ENCODE results near the gene IQSEC3.

Gene IQSEC3

DNA sequence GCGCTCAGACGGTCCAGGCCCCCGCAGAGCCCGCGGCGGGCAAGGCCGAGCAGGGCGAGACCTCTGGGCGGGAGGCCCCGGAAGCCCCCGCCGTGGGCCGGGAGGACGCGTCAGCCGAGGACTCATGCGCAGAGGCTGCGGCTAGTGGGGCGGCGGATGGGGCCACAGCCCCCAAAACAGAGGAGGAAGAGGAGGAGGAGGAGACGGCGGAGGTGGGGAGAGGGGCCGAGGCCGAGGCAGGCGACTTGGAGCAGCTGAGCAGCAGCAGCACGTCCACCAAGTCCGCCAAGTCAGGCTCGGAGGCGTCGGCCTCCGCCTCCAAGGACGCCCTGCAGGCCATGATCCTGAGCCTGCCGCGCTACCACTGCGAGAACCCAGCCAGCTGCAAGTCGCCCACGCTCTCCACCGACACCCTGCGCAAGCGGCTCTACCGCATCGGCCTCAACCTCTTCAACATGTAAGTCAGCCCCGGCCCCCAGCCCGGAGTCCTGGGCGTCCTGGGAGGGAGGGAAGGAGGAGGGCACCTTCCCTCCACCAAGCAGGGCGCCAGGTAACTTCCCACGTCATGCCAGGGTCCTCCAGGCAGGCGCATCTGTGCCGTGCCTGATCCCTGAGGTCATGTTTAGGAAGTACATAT is 72.4 kb downstream of the IQSEC3 start:
- DNase-seq (ENCODE audit: low read depth in 2 of 2), result peak; percentile 20 to 25

DNA sequence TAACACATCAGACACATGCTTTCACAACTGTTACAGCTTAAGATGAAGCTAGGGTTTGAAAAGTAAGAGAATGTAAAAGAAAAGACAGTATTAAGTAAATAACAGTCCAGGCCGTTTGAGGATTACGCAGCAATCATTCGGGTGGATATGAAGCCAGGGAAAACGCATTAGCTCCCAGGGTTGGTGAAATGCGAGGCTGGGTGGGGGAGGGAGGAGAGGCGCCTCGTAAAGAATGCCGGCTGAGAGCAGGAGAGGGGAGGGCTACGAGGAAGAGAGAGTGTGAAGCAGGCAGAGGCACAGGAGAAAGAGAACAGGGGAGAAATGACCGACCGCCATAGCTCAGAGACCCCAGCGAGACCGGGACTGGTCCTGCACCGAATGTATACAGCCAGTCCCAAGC is 73.0 kb downstream of the IQSEC3 start:
- DNase-seq (ENCODE audit: low read depth in 2 of 2), result no peak

DNA sequence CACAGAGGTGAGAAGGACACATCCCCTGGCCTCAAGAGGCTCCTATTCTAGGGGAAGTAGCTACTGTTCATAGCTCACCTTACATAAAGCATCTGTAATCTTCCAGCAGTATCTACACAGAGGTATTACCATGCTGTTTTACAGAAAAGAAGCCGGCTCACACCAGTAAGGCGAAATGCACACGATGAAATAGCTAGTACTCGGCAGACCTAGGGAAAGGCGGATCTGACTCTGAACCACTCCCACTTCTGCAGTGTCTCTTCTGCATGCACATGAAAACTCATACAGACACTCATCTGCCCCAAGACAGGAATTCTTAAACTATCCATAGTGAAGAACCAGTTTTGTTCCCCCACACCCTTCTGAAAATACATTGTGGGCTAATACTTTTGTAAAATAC is 73.6 kb downstream of the IQSEC3 start:
- DNase-seq (ENCODE audit: low read depth in 2 of 2), result no peak

DNA sequence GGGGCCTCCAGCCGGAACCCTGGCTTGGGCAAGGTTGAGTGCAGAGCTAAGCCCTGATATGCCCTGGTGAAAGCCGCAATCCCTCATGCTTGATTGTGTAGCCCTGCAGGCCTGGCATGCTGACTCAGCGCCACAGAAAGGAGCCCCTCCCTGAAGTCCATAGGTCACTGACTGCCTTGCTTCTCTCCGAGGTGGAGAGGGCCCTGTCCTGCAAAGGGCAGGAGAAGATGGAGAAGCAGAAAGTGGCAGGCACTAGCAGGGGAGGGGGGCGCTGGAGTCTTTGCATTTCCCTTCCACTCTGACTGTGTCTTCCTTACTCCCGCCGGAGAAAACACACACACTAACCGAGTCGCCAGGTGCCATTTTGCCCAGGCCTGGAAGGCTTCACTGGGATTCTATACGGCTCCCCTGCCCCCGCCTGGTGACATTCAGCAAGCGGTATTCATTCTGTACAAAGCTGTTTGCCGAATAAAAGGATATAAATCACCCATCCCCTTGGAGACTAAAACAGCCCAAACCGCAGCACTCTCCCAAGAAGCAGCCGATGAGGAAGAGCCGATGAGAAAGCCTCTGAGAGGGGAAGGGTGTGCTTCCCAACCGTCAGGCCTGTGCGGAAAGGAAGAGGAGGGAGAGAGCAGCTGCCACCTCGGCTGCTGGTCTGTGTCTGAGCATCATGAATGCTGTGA is 77.5 kb downstream of the IQSEC3 start:
- no peak for DNase-seq (ENCODE audit: low read depth in 2 of 2)

DNA sequence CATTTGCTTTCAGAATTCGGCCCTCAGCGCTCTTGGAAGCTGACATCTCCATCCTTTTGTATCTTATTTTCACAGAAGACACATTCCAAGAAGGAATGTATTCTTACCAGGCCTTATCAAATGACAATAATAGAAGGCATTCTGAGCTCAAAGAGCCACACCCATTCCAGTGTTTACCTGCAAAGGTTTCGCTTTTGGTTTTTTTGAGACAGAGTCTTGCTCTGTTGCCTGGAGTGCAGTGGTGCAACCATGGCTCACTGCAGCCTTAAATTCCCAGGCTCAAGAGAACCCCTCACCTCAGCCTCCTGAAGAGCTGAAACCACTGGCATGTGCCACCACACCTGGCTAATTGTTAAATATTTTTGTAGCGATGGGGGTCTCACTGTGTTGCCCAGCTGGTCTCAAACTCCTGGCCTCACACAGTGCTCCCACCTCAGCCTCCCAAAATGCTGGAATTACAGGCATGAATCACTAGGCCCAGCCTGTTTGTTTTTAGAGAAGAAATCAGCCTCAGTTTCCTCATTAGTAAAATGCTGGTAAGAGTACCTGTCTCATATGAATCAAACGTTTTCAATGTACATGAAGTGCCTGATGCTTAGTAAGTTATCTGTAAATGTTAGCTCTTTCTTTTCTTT is 78.2 kb downstream of the IQSEC3 start:
- DNase-seq (ENCODE audit: low read depth in 2 of 2), result no peak

DNA sequence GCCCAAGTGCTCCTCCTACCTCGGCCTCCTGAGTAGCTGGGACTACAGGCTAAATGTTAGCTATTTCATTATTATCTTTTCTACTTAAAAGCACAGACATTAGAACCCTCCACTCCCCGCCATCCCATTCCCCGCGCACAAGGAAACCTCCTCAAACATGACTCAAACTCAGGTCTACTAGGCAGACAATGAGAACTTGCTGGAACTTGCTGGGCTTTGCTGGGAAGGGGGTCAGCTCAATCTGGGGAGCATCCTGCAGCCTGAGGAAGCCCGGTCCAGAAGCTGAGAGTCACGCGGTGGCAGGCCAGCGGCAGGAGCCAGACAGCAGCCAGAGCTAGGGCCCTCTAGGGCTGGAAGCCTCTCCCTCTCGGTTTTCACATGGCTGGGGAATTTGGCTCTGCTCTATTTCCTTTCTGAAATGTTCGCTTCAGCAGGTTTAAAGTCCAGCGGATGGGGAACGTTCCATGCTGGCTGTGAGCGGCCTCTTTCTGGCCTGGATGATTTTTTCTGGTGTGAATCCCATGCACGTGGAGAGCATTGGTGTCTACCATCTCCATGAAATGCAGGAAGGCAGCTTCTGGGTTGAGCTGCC is 78.9 kb downstream of the IQSEC3 start:
- DNase-seq (ENCODE audit: low read depth in 2 of 2), result no peak

DNA sequence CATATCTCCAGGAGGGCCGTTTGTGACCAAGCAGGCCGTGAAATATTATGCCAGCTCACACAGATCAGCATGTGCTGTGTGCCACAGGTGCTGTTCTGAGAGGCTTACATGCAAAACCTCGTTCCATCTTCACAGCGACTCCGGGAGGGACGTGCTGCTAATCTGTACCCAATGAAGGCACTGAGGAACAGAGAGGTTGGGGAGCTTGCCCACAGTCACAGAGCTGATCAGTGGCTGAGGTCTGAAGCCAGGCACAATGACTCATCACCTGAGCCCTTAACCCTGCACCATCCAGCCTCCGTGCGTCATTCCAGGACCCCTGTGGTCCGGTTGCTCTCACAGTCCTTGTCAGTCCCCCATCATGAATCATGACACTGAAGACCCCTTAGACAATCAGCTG is 80.7 kb downstream of the IQSEC3 start:
- no peak for DNase-seq (ENCODE audit: low read depth in 2 of 2)

DNA sequence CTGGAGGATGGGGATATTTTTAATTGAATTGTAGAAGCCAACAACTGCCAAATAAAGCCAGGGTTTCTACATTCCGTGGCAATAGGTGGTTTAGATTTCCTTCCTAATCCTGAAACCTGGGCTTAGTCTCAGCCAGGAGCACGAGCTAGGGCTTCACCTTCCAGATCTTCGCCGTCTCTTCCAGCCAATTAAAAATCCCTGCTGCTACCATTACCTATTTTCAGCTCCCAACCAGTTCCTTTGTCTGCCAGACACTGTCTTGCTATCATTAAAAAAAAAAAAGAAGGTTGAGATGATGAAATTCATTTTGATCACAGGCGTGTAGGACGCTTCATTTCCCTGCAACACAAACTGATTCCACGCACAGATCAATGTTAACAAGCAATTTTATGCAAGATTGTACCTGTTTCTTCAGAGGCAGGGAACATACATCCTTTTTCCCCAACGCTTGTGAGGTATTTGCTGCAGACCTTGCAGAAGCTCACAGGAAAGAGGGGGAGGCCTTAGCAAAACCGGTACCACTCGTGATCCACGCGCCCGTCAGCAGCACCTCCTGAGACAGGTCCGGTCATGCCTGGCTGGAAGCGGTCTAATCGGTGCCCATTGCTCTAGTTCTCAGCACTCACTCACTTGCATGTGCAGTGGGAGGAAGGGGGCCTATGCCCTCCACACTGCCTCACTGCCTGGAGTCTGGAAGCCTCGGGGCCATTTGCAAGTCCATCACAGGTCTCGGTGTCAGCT is 82.3 kb downstream of the IQSEC3 start:
- no peak for DNase-seq (ENCODE audit: low read depth in 2 of 2)

DNA sequence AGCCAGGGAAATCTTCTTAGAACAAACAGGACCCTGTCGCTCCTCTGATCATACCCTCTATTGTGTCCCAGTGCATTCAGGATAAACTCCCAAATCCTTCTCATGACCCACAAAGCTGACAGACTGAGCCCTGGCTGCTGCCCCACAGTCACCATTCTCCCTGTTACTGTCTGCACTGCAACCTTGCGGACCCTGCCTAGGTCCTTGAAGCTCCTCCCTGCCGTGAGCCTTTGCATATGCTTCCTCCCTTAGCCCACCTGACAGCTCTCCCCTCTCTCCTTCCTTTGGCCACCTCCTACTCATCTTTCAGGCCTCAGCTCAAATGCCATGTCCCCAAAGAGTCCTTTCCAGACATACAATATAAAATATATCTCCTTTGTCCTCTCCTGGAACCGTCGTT is 85.0 kb downstream of the IQSEC3 start:
- DNase-seq (ENCODE audit: low read depth in 2 of 2), result no peak

DNA sequence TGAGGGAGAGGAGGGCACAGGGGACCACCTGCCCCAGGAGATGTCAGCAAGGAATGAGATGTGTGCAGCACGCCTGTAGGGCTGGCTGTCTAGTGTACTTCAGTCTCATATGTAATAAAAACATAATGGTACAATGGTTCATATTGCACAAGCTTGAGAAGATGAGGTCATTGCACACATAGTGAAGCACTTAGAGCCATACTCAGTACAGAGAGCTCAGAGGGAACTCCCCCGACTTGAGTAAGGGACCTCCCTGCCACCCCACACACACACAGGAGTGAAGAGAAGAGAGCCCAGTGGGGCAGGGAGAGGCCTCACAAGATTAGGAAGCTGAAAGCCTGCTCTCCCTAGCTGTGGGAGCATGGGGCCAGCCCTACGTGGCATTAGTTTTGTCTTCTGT is 85.9 kb downstream of the IQSEC3 start:
- DNase-seq (ENCODE audit: low read depth in 2 of 2), result no peak

DNA sequence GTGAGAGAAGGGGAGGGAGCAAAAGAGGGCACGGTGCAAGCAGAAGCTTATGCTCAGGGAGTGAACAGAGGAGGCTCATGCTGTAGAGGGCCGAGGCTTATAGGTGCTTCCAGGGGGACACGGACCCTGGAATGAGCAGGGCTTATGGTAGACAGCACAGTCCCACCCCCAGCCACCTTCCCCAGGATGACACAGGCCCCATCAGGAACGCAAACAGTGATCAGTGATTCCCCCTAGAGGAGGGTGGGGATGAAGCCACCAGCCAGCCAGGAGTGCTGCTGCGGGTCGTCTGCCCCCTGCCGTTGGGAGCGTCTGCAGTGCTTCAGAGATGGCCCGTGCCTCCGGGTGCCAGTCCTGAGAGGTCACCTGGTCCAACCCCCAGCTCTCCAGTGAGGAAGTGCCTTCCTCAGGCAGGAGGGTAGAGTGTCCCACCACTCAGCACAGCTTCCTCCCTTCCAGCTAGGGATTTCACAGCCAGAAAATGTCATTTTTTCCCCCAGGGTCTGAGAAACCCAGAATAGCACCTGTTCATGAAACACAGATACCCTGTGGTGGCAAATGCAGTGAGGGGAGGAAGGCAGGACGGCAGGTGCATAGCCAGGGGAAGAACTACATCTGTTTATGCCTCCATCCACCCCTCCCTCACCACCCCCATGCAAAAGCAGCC is 86.6 kb downstream of the IQSEC3 start:
- peak; percentile 50 to 58 for DNase-seq (ENCODE audit: low read depth in 2 of 2)

DNA sequence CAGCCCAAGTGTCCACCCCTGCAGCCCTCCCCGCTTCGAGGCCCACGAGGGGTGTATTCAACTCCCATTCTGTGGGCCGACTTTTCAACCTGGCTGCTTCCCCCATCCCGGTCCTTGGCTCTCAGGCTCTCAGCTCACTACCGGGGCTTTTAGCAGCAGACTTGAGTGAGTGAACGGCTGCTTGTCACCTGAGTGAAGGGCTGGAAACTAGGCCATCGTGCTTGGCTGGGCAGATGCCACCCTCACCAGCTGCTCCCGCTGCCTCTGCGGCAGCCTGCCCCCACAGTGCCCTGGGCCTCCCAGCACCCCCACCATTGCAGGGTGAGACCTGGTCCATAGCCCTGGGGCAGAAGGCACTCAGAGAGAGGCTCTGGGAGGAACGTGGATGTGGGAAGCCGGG is 87.5 kb downstream of the IQSEC3 start:
- no peak for DNase-seq (ENCODE audit: low read depth in 2 of 2)

DNA sequence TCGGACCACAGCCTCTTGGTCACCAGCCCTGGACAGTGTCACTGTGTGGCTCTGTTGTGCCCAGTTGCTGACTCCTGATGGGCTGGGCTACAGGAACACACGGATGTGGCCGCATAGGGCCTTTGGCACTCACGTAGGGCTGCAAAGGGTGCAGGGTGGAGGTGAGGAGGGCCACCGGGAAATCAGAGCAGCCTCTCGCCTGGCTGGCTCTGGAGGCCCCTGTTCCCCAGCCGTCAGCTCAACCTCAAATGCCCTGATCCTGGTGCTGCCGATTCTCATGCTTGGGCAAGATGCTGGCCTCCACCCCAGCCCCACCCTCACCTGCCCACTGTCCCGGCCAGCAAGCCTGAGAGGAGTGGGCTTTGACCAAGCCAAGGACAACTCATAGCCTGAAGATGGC is 88.4 kb downstream of the IQSEC3 start:
- no peak for DNase-seq (ENCODE audit: low read depth in 2 of 2)

DNA sequence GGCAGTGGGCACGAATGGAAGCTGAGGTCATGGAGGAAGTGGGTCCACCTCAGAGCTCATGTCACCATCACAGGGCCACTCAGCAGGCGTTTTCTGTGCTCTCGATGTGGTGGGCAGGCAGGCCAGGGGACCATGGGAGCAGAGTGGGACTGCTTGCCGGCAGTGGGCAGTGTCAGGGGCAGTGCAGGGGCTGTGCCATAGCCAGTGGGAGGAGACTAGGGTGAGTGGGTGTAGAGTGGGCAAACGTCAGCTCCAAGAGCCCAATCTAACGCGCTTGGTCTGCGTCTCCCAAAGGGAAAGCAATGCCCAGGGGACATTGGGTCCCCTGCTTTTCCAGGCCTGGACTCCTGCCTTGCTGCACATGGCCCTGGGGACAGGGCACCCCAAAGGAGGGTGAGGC is 89.1 kb downstream of the IQSEC3 start:
- DNase-seq (ENCODE audit: low read depth in 2 of 2), result no peak

DNA sequence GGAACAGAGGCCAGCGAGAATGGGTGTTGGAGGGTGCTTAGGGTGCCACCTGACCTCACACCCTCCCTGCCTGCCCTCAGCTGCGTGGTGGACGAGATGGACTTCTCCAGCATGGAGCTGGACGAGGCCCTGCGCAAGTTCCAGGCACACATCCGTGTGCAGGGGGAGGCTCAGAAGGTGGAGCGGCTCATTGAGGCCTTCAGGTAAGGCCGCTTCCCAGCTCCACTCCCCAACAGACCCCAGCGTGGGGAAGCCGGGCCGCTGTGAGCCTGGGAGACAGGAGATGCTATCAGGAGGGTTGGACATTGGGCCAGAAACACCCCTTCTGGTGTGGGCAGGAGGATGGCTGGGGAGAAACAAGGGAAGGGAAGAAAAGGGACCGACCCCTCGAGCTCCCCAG is 90.4 kb downstream of the IQSEC3 start:
- no peak for DNase-seq (ENCODE audit: low read depth in 2 of 2)

DNA sequence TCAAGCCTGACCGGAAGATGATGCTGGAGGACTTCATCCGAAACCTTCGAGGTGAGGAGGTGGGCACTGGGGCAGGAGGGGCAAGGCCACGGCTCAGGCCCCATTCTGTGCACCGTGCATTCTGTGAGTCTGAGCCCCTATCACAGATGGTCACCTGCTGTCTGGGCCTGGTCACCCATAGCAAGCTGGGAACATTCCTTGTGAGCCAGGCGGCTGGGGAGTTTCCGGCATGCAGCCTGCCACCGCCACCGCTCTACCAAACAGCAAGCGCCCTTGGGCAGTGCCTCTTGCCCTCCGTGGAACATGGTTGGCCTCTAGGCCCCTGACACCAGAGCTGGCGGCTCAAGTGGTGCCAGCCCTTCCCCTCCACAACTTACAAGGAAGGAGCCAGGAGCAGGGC is 91.1 kb downstream of the IQSEC3 start:
- no peak for DNase-seq (ENCODE audit: low read depth in 2 of 2)

DNA sequence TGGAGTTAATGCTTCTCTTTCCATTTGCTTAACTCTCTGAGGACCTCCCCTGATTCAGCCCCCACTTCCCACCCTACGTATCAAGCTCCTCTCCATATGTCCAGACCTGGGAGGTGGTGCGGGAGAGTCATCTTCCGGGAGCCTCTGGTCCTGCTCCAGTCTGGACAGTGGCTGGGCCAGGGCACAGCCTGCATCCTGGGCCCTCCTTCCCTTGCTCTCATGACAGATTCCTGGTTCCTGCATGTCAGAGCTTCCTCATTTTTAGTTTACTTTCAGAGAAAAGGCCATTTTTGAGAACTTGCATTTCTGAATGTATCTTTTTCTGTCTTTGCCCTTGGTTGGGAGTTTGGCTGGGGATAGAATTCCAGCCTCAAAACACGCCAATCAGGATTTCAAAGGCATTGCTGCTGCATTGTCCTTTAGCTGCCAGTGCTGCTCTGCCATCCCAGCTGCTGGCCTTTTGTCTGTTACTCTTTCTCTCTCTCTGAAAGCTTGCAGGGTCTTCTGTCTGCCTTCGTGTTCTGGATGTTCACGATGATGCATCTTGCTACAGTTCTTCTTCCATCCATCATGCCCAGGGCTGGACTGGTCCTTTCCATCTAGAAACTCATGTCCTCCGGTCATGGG is 92.7 kb downstream of the IQSEC3 start:
- no peak for DNase-seq (ENCODE audit: low read depth in 2 of 2)

DNA sequence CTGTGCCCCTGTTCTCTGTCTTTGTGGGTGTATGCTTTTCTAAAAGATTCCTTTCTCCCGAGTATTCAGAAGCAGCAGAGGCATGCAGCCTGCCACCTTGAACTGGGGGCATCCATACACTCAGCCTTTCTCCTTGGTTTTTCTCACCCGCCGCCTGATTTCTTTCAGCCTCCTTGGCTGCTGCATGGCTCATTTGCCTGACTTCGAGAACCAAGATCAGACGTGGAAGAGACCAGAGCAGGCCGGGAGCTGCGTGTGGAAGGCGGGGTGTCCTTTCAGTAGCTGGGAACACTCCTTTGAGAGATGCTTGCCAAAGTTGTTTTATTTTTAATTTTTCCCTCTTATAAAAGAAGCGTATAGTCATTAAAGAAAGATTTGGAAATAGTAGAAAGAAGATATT is 94.3 kb downstream of the IQSEC3 start:
- no peak for DNase-seq (ENCODE audit: low read depth in 2 of 2)

DNA sequence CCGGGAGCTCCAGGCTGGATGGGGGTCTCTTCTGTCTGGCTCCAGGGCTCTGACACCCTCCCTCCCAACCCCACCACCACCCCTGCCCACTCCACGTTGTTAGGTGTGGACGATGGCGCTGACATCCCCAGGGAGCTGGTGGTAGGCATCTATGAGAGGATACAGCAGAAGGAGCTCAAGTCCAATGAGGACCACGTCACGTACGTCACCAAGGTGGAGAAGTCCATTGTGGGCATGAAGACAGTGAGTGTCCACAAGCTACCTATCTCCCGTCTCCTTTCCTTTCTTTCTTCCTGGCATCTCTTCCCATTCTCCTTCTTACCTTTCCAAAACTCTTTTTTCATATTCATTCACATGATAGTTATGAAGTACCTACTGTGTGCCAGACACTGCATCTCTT is 95.3 kb downstream of the IQSEC3 start:
- DNase-seq (ENCODE audit: low read depth in 2 of 2), result no peak

DNA sequence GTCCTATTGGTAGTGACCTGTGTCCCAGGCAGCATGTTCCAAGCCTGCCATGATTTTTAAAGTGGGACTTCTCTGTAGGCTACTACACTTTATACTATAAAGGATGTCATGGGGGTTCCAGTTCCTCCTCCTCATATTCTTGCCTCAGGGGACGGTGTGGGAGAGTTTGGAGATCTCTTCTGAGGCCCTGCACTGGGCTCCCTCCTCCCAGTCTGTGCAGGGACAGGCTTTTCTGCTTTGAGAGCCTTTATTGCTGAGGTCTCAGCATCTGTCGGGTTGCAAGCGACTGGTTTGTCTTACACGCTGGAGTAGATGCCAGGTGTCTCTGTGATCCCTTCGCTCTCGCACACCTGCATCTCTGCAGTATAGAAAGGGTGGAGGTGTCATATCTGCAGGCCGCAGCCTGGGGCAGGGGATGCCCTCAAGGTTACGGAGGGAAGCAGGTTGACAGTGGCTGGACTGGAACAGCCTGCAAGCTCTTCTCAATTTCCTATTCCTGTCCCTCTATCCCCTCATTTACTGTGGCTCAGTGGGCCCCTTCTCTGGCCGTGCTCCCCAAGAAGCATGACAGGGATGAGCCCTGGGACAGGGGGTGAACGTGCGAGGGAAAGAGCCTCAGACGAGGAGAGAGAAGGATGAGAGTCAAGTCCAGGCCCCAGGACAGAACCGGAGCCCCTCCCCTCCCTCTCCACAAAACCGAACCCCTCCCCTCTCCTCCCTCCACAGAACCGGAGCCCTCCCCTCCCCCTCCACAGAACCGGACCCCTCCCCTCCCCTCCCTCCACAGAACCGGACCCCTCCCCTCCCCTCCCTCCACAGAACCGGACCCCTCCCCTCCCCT is 96.1 kb downstream of the IQSEC3 start:
- no peak for DNase-seq (ENCODE audit: low read depth in 2 of 2)
